Epithelial cell of proximal tubule (primary cell): ENCODE measurements around the gene GPR173. TPM values are rescaled to one million over a fixed set of nuclear protein-coding genes. Genes with fewer than 3 reads are reported as not detected.

ENCODE experiments used
- DNase-seq: peaks from one replicate; pipeline ENCODE4 v3.0.0-alpha.2; 2011; ENCODE audit warnings: low read depth
- H3K4me3 ChIP-seq: 2 replicates; pipeline ENCODE4 v1.5.1; 2011; ENCODE audit warnings: low read depth, mild to moderate bottlenecking, low read length
- CTCF ChIP-seq: conservative IDR thresholded peaks from 2 replicates; pipeline ENCODE4 v1.5.1; 2012; ENCODE audit warnings: low read depth, mild to moderate bottlenecking, low read length
- total RNA-seq: library from RNA; depleted of rRNA; stranded (reverse); fragments of >200 nt; gene quantifications from 2 replicates; pipeline ENCODE4 v1.2.3, GENCODE V29; 2015

The GPR173 gene
- total RNA-seq, 1 donor from 2014 or later: 2.2 TPM

- TF ChIP-seq CTCF: no peak
- no peak overlapping the region for H3K4me3 ChIP-seq
- DNase-seq: no peak
Observed at GRCh38 chrX:53005327-53005726, 43.3 kb upstream of the GPR173 start.

GRCh38 chrX:53009032-53009431 lies 39.6 kb upstream of the GPR173 start:
- H3K4me3 ChIP-seq: no peak overlapping the region
- TF ChIP-seq CTCF: no peak
- DNase-seq: no peak

- no peak overlapping the region for H3K4me3 ChIP-seq
- TF ChIP-seq CTCF: no peak
- DNase-seq: no peak
Observed at GRCh38 chrX:53013291-53013690, 35.3 kb upstream of the GPR173 start.

GRCh38 chrX:53018627-53019026 lies 30.0 kb upstream of the GPR173 start:
- no peak for TF ChIP-seq CTCF
- DNase-seq: no peak
- H3K4me3 ChIP-seq: no peak overlapping the region

- no peak for TF ChIP-seq CTCF
- H3K4me3 ChIP-seq: no peak overlapping the region
- no peak for DNase-seq
Observed at GRCh38 chrX:53022381-53022780, 26.2 kb upstream of the GPR173 start.

GRCh38 chrX:53028678-53029077 lies 19.9 kb upstream of the GPR173 start:
- no peak for DNase-seq
- H3K4me3 ChIP-seq: no peak overlapping the region
- no peak for TF ChIP-seq CTCF

- no peak for DNase-seq
- no peak for TF ChIP-seq CTCF
- no peak overlapping the region for H3K4me3 ChIP-seq
Observed at GRCh38 chrX:53031380-53031779, 17.2 kb upstream of the GPR173 start.
